Astrocyte of the spinal cord (primary cell): ENCODE data around the gene S1PR3.

Source experiments
- DNase-seq: peaks from one replicate; pipeline ENCODE4 v3.0.0; 2011; ENCODE audit warnings: low read depth, low spot score
- H3K4me3 ChIP-seq: 2 replicates; pipeline ENCODE4 v1.5.1; 2011; ENCODE audit warnings: low read depth, mild to moderate bottlenecking, low read length, moderate library complexity
- in situ Hi-C: cut with HindIII; loops from 2 replicates; pipeline ENCODE4 v1.10.0; 2017; ENCODE audit warnings: low sequenced_read_pairs
- TF ChIP-seq, protein P1 (sequence below): IDR thresholded peaks from 2 replicates; pipeline ENCODE4 v1.5.1; 2012; ENCODE audit warnings: low read depth, mild to moderate bottlenecking, low read length, inconsistent platforms

The S1PR3 gene

DNA sequence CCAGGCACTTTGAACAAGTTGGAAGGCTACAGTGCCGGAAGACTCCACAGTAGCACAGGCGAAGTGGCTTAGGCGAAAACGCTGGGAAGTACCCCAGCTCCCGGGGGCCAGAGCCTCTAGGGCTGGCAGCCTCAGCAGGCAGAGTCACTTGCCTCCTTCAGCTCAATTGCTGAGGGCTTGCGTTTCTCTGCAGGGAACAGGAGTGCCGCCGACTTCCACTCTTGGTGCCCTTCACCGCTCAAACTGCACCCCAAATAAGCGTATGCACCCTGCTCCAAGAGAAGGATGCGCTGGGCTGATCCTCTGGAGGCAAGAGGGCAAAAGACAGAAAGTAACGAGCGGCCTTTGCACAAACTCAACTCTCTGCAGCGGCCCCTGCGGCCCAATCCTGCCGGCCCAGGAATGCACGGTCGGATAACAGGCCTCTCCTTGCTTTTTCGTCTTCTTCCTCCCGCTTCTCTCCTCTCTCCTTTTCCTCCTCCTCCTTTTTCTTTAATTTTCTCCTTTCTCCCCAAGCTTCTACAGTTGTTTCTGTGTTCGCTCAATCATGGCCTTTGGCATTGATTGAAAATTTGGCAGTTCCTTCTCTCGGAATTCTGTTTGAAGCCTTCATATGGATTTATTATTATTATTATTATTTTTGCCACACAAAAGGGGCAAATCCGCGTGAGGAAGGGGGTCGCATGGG lies 1.1 kb upstream of the S1PR3 start:
- TF ChIP-seq, protein P1, sequence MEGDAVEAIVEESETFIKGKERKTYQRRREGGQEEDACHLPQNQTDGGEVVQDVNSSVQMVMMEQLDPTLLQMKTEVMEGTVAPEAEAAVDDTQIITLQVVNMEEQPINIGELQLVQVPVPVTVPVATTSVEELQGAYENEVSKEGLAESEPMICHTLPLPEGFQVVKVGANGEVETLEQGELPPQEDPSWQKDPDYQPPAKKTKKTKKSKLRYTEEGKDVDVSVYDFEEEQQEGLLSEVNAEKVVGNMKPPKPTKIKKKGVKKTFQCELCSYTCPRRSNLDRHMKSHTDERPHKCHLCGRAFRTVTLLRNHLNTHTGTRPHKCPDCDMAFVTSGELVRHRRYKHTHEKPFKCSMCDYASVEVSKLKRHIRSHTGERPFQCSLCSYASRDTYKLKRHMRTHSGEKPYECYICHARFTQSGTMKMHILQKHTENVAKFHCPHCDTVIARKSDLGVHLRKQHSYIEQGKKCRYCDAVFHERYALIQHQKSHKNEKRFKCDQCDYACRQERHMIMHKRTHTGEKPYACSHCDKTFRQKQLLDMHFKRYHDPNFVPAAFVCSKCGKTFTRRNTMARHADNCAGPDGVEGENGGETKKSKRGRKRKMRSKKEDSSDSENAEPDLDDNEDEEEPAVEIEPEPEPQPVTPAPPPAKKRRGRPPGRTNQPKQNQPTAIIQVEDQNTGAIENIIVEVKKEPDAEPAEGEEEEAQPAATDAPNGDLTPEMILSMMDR, result no peak
- DNase-seq, result no peak
- H3K4me3 ChIP-seq, result peak overlapping the region; percentile 65
- in situ Hi-C loops, result no loop called here

DNA sequence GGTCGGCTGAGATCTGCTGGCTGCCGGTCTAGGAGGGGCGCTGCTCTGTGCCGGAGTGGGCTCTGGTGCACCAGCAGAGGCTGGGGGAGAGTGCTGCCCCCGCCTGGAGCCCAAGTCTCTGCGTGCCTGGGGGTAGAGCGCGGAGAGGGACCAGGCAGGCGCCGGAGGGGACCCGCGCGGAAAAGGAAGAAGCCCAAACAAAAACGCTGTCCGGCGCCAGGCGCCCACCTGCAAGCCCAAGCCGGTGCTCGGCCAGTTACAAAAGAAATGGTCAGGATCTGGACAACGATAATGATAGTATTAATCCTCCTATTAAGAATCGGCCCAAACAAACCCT lies 571 bp upstream of the S1PR3 start:
- TF ChIP-seq, protein P1, result peak; percentile 30
- DNase-seq, result no peak
- in situ Hi-C loops, result no loop called here
- H3K4me3 ChIP-seq, result peak overlapping the region; percentile 65

DNA sequence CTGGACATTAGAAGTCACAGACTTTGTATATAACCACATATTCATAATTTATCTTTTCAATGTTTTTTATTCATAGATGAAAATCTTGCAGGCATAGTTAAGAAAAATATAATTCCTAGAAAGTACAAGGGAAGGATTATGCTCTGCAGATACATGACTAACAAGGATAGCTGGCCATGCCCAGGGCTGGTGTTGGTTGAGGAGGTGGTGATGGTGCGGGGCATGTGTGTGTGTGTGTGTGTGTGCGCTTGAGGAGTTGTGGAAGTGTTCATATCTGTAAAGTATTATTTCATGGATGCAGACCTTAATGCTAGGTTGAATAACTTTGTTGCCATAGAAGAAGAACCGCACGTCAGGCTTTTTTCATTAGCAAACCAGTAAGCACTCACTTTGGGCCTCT lies 1.3 kb downstream of the S1PR3 start:
- no peak for DNase-seq
- TF ChIP-seq, protein P1, result no peak
- in situ Hi-C loops, result no loop called here
- H3K4me3 ChIP-seq, result peak overlapping the region; percentile 65

DNA sequence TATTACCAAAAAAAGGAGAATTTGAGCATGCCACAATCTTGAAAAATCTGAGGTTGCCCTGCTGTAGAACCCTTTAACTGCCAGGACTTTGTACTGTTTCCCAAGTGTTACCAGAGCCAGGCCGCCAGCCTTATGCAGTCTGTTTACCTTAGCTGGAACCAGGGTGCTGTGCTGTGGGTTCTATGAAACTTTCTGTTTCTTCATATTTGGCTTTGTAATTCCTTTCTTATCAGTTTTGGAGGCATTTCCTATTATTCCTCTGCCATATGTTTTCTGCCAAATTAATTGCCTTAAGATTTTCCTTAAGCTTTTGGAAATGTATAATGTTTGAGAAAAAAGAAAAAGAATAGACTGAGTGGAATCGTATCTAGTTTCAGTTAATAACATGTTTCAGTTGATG lies 2.1 kb downstream of the S1PR3 start:
- TF ChIP-seq, protein P1, result no peak
- peak overlapping the region; percentile 65 for H3K4me3 ChIP-seq

DNA sequence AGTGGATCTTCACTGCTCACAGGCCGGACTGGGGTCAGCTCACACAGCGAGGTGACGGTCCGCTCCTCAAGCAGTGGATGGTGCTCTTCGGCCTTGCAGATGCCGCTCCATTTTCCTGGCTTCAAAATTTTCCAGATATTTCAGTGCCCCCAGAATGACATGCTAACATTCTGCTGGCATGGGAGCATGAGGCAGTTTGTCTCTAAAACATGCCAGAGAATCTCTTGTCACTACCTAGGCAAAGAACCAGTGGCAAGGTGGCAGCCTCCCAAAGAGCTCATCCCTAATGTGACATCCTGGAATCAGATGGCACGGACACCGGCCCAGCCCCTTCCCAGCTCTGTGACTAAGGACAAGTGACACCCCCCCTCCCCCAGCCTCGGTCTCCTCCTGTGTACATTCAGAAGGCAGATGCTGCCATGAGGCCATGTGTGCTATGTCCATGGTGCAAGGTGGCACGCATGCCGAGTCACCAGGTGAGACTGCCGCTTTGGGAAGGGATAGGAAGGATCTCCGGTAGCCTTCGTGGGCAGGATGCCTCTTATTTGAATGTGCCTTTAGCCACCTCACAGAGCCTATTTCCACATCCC lies 2.7 kb downstream of the S1PR3 start:
- no peak for DNase-seq
- in situ Hi-C loops, result no loop called here
- TF ChIP-seq, protein P1, result no peak
- peak overlapping the region; percentile 65 for H3K4me3 ChIP-seq

More for the DNA sequence above, 2.1 kb downstream of the S1PR3 start:
- DNase-seq, result no peak
- in situ Hi-C loops, result no loop called here

DNA sequence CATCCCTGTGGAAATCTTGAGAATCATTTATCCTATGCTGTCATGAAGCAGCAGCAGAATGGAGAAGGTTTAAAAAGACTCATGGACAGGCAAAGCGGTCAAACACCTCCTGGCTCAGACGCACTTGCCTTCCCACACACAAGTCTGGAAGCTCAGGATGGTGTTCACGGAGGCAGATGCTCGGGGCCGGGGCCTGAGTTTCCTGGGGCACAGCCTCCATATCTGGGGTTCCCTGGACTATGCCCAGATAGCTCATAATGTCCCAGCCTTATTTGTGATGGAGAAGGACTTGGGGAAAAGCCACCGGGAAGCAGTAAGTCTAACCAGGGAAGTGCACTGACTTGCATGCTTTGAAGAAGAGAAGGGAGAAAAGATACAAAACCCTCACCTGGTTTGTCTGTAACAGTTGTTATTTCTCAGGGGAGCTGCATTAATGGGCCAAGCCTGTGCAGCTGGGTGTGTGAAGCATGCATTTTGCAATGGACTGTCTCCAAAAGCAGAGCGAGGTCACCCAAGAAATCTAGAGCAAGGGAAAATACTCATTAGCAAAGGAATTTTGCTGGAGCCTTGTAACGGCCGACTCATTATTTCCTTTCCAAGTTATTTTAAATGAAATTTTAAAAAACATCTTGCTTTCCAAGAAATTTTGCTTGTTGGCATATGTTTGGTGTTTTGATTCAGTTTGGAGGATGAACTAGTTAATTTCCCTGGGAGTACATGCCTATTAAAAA lies 3.4 kb downstream of the S1PR3 start:
- TF ChIP-seq, protein P1, result no peak
- no peak for DNase-seq
- peak overlapping the region; percentile 65 for H3K4me3 ChIP-seq
- in situ Hi-C loops, result no loop called here
